ENCODE measurements around the gene SVIL. TPM values are rescaled to one million over a fixed set of nuclear protein-coding genes. Genes with fewer than 3 reads are reported as not detected.
"Not testable (repeated sequence)": the region's sequence is repeated elsewhere in the genome, so short reads cannot be mapped to it uniquely, and the experiment has no call there.

The SVIL gene
- polyA plus RNA-seq, 3 donors from 2014 or later, result 0.16 to 16.3 (median 2.6) TPM

DNA sequence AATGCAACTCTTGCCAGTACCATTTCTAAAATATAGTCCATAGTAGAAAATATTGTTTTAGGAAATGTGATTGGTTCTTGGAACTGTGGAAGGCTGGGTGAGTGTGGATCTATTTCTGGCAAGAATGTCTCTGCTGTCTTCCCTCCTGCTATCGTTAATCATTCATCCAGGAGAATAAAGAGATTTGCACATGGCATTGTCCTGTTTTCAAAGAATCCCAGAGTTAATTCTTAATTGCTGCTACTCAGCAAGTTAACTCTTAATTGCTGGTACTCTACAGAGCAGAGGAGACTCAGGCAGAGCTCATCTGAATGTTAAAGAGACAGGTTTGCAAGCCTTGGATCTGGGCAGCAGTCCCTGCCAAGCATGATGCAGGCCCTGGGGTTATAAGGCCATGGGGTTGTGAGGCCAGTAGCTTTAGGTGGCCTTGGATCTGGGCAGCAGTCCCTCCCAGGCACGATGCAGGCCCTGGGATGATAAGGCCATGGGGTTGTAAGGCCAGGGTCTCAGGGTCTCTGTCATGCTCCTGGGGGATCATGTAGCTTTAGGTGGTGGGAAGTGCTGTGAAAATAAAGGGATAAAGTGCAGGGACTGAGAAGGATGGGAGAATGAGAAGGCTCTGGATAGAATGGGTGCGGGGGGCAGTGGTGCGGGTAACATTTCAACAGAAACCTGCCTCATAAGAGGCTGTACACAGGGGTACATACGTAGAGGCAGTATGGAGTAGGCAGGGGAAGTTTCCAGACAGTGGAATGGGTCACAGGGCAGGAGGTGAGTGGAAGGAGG is 162.3 kb downstream of the SVIL start:
- no peak for DNase-seq
- Mint-ChIP-seq H3K36me3 (peaks cover 3 to 35% (median 23%) of the 10 kb centered on the region in 3 donors), H3K27ac (peak overlapping the region in 1 of 6 donors; percentile 34), H3K27me3 (ENCODE audit: low read depth in 3 of 3) (peaks cover 0 to 2% (median 0%) of the 10 kb centered on the region in 3 donors), H3K4me3 (no peak overlapping the region), H3K9me3 (no peaks in the 10 kb centered on the region), H3K4me1 (no peaks in the 10 kb centered on the region)

DNA sequence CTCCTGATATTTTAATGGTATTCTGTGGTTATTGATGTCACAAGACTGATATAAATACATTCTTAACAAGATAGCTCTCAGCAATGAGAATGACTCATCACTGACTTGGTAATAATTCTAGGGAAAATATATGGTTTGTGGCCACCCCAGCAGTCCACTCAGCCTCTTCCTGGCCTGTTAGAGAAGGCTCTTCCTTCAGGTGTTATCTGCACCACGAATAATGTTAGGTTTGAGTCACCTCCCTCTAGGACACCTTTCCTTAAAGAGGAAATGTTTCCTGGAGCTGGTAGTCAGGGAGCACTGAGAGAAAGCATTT is 163.3 kb downstream of the SVIL start:
- H3K27me3 Mint-ChIP-seq (ENCODE audit: low read depth in 3 of 3), result no peaks in the 10 kb centered on the region
- H3K4me3 Mint-ChIP-seq, result no peak overlapping the region
- no peaks in the 10 kb centered on the region for H3K9me3 Mint-ChIP-seq
- H3K36me3 Mint-ChIP-seq, result peaks cover 8 to 42% (median 29%) of the 10 kb centered on the region in 3 donors
- no peaks in the 10 kb centered on the region for H3K4me1 Mint-ChIP-seq
- no peak for DNase-seq
- H3K27ac Mint-ChIP-seq, result peak overlapping the region in 2 of 6 donors; percentile 47 to 55

DNA sequence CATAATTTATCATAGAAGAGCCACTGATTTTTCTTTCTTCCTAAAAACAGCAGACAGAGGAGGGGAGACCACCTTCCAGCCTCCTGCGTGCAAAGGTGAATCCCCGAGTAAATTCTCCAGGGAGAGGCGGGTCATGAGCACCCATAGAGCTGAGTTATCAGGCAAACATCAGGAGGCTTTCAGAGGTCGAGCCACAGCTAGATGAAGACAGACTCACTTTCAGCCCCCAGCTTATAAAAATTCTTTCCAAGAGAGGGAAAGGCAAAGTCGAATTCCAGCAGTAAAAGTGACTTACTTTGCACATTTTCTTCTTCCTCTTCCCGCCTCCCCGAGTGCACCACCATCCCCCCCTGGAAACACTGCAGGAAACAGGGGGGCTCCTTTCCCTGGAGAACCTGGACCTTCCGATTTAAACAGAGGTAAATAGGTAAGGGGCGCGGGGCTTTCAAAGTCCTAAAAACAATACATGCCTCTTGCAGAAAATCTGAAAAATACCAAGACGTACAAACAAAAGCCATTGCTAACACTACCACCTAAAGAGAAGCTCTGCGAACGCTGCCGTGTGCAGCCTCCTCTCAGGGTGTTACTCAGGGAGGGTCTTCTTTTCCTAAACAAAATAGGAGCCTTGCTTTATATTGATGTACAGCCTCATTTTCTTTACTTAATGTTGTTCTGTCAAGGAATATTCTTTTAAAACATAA is 163.8 kb downstream of the SVIL start:
- Mint-ChIP-seq H3K27ac (no peak overlapping the region), H3K27me3 (ENCODE audit: low read depth in 3 of 3) (no peaks in the 10 kb centered on the region), H3K9me3 (no peaks in the 10 kb centered on the region), H3K4me1 (no peaks in the 10 kb centered on the region), H3K4me3 (no peak overlapping the region), H3K36me3 (peaks cover 8 to 42% (median 29%) of the 10 kb centered on the region in 3 donors)
- DNase-seq, result no peak

DNA sequence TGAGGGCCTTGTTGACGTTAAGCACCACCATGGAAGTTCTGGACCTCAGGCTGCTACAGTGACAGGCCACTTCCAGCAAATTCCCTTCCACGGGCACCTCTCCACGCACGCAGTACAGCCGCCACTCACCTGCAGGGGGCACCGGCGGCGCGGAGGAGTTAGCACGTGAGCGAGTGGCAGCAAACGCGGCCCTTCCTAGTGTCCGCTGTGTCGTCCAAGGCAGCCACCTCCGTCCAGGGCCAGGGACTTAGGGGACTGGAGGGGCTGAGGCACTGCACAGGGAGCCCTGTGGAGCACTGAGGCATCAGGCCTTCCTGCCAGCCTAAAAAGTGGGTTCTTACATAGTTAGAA is 164.4 kb downstream of the SVIL start:
- Mint-ChIP-seq H3K27ac (no peak overlapping the region), H3K4me3 (no peak overlapping the region), H3K9me3 (no peaks in the 10 kb centered on the region), H3K27me3 (ENCODE audit: low read depth in 3 of 3) (no peaks in the 10 kb centered on the region), H3K4me1 (no peaks in the 10 kb centered on the region), H3K36me3 (peaks cover 9 to 44% (median 29%) of the 10 kb centered on the region in 3 donors)
- DNase-seq, result peak in 1 of 3 donors; percentile 7

DNA sequence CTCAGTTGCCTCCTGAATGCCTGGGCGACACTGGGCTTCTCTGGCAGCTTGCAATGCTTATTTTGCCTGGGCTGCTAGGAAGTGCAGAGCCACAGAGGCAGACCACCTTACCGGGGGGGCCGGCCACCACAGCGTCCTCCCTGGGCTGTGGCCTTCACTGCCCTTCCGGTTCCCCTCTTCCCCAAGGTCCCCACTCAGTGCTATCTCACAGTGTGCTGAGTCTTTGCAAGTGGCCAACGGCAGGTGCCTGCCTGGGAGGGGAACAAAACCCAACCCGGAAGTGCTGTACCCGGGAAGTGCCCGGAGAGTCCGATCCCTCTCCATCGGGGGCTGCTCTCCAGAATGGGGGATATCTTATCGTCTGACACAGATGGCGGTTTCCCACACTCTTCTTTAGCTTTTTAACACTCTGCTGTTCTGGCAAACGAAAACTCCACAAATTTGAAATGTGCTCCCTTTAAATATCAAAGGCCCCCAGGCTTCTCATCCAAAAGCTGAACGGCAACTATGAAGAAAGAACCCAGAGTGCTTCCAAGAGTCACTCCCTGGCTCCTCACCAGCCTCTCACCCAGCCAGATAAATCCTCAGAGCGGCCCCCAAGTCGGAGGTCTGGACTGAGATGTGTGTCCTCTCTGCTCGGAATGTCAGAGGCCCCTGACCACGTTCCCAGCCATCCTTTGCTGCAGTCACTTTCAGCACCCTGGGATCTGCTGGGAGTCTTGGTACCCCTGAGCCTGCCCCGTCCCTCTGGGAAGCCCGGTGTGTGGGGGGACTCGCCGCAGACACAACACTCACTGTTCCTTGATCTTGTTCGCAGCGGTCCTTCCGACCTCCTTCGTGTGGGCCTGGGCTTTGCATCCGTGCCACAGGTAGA is 165.1 kb downstream of the SVIL start:
- no peaks in the 10 kb centered on the region for H3K27me3 Mint-ChIP-seq (ENCODE audit: low read depth in 3 of 3)
- no peak for DNase-seq
- H3K4me3 Mint-ChIP-seq, result no peak overlapping the region
- peaks cover 12 to 49% (median 29%) of the 10 kb centered on the region in 3 donors for H3K36me3 Mint-ChIP-seq
- H3K27ac Mint-ChIP-seq, result peak overlapping the region in 1 of 6 donors; percentile 50
- H3K9me3 Mint-ChIP-seq, result no peaks in the 10 kb centered on the region
- no peaks in the 10 kb centered on the region for H3K4me1 Mint-ChIP-seq

DNA sequence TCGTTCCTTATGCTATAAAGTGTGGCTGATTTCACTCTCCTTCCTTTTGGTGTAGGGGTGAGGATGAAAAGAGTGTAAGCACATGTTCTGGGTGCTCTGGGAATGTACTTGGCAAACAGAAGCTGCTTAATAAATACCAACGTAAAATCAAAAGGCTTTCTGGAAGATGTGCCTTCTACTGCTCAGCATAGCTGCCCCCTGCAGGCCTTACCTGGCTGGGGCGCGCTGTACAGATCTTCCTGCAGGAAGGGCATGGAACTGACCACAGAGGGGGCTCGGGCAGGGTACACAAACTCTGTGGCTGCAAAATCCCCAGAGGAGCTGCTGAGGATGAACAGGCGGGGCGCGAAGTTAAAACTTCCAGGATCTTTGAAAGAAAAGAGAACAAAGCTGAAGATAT is 169.4 kb downstream of the SVIL start:
- no peak overlapping the region for H3K27ac Mint-ChIP-seq
- peaks cover 0 to 3% (median 0%) of the 10 kb centered on the region in 3 donors for H3K27me3 Mint-ChIP-seq (ENCODE audit: low read depth in 3 of 3)
- peaks cover 34 to 52% (median 38%) of the 10 kb centered on the region in 3 donors for H3K36me3 Mint-ChIP-seq
- H3K4me1 Mint-ChIP-seq, result no peaks in the 10 kb centered on the region
- no peak overlapping the region for H3K4me3 Mint-ChIP-seq
- peaks cover 0 to 9% (median 3%) of the 10 kb centered on the region in 6 donors for H3K9me3 Mint-ChIP-seq
- DNase-seq, result no peak

DNA sequence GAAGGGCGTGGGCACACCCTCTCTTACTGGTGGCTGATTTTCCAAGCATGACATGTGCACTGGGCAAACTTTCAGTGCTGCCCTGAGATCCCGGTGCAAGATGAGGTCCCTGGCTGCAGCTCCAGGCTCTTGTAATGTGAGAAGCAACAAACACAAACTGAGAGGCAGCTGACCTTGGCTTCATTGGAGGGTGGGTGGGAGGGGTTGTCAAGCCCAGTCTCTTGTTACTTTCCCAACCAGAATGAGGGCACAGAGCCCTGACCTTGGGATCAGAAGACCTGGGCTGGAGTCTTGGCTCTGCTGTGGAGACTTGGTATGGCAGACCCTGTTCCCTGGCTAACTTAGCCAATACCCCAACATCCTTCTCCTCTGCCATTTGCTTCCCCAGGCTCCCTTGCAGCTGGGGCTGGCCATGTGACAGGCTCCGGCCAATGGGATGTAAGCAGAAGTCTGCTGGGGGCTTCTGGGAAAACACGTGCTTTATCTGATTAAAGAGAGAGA is 170.1 kb downstream of the SVIL start:
- H3K4me3 Mint-ChIP-seq; H3K27ac Mint-ChIP-seq; H3K27me3 Mint-ChIP-seq (ENCODE audit: low read depth in 3 of 3); DNase-seq; H3K4me1 Mint-ChIP-seq: not testable (repeated sequence)
- Mint-ChIP-seq H3K36me3 (peaks cover 41 to 59% (median 43%) of the 10 kb centered on the region in 3 donors), H3K9me3 (peaks cover 0 to 13% (median 7%) of the 10 kb centered on the region in 6 donors)

DNA sequence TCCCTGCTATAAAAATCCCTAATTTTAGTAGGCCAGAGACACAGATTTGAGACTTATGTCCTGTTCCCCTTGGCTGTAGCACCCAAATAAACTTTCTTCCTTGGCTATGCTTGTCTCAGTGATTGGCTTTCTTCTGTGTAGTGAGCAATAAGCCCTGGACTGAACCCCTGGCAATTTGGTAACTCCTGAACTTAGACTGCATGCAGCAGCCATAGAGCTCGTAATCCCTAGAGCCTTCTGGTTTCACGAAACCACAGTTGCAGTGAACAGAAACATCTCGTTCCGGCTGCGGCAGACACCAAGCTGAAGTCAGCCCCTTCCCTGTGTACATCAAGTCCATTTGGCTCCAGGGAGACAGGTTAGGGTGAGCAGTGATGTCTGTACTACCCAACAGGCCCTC is 173.7 kb downstream of the SVIL start:
- Mint-ChIP-seq H3K36me3 (peaks cover 37 to 59% (median 43%) of the 10 kb centered on the region in 3 donors), H3K4me1 (no peaks in the 10 kb centered on the region), H3K9me3 (peaks cover 0 to 15% (median 8%) of the 10 kb centered on the region in 6 donors), H3K27ac (peak overlapping the region in 1 of 6 donors; percentile 14), H3K4me3 (no peak overlapping the region), H3K27me3 (ENCODE audit: low read depth in 3 of 3) (peaks cover 0 to 5% (median 0%) of the 10 kb centered on the region in 3 donors)
- DNase-seq, result no peak

DNA sequence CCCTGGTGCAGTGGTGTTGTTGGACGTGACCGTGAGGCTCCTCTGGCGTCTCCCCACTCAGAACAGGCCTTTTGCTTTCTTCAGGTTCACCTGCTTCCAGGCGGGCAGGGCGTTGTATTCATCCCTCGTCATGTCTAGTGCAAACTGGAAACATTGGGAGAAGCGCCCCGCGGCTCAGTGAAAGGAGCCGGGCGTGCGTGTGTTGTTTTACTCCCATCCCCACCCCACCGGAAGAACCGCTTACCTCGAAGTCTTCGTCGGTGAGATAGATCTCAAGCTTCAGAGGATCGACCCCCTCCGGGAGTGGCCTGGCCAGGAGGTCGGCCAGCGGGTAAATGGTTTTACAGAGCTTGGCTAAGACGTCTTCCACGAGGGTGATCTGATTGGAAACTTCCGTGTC is 176.6 kb downstream of the SVIL start:
- not testable (repeated sequence) for H3K27me3 Mint-ChIP-seq (ENCODE audit: low read depth in 3 of 3); DNase-seq; H3K4me1 Mint-ChIP-seq; H3K4me3 Mint-ChIP-seq; H3K27ac Mint-ChIP-seq
- H3K9me3 Mint-ChIP-seq, result peaks cover 0 to 15% (median 8%) of the 10 kb centered on the region in 6 donors
- peaks cover 37 to 55% (median 41%) of the 10 kb centered on the region in 3 donors for H3K36me3 Mint-ChIP-seq

DNA sequence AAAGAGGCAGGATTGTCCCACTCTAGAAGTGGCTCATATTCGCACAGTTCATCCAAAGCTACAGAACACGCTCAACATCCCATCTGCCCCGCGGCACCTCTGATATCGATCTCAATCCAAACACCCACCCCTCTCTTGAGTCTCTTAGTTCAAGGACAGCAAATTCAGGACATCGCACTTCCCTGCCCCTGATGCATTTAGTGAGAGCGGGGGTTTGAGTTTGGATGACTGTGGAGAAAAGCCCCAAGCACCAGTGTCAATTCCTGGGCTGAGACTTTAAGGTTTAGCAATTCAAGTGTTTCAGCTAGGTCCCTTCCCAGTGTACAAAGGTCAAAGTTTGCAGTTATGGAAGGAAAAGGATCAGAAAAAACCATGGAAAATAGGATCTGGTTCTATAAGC is 179.7 kb downstream of the SVIL start:
- H3K4me3 Mint-ChIP-seq, result no peak overlapping the region
- H3K36me3 Mint-ChIP-seq, result peaks cover 16 to 28% (median 19%) of the 10 kb centered on the region in 3 donors
- peaks cover 0 to 6% (median 2%) of the 10 kb centered on the region in 6 donors for H3K9me3 Mint-ChIP-seq
- no peaks in the 10 kb centered on the region for H3K4me1 Mint-ChIP-seq
- no peak overlapping the region for H3K27ac Mint-ChIP-seq
- peaks cover 0 to 4% (median 0%) of the 10 kb centered on the region in 3 donors for H3K27me3 Mint-ChIP-seq (ENCODE audit: low read depth in 3 of 3)
- no peak for DNase-seq

DNA sequence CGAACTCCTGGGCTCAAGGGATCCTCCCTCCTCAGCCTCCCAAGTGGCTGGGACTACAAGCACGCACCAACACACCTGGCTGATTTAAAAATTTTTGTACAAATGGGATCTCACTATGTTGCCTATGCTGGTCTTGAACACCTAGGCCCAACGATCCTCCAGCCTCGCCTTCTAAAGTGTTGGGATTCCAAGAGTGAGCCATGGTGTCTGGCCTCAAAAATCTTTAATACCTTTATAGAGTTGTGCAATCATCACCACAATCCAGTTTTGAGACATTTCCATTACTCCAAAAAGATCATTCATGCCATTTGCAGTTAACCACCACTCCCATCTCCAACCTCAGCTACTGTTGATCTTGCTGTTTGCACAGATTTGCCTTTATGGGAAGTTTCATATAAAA is 180.5 kb downstream of the SVIL start:
- Mint-ChIP-seq H3K27ac (no peak overlapping the region), H3K9me3 (no peaks in the 10 kb centered on the region)

DNA sequence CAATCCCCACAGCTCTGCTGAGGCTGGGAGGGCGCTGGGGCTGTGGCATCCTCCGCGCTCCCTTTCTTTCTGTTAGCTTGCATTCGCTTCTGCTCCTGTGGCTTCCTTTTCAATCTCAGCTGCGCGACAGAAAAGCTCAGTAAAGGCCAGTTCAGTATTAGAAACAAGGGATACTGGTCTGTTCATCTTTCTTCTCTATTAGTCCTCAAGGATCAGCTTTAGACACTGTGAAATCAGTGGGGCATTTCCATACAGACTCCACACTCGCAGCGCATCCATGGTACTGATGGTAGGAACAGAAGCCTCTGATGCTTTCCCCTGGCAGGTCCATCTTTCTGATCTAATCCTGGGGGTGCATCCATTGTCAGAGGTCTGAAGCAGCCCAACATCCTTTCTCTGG is 182.2 kb downstream of the SVIL start:
- H3K9me3 Mint-ChIP-seq, result no peaks in the 10 kb centered on the region
- no peak overlapping the region for H3K4me3 Mint-ChIP-seq
- no peak overlapping the region for H3K27ac Mint-ChIP-seq
- peaks cover 8 to 10% (median 9%) of the 10 kb centered on the region in 3 donors for H3K36me3 Mint-ChIP-seq
- H3K27me3 Mint-ChIP-seq (ENCODE audit: low read depth in 3 of 3), result peaks cover 0 to 4% (median 2%) of the 10 kb centered on the region in 3 donors
- no peak for DNase-seq
- H3K4me1 Mint-ChIP-seq, result peaks cover 8 to 12% of the 10 kb centered on the region in 2 donors

More for the DNA sequence above, 180.5 kb downstream of the SVIL start:
- Mint-ChIP-seq H3K4me1 (peaks cover 0 to 2% of the 10 kb centered on the region in 2 donors), H3K27me3 (ENCODE audit: low read depth in 3 of 3) (peaks cover 0 to 4% (median 0%) of the 10 kb centered on the region in 3 donors), H3K4me3 (no peak overlapping the region), H3K36me3 (peaks cover 9 to 21% (median 13%) of the 10 kb centered on the region in 3 donors)
- no peak for DNase-seq

DNA sequence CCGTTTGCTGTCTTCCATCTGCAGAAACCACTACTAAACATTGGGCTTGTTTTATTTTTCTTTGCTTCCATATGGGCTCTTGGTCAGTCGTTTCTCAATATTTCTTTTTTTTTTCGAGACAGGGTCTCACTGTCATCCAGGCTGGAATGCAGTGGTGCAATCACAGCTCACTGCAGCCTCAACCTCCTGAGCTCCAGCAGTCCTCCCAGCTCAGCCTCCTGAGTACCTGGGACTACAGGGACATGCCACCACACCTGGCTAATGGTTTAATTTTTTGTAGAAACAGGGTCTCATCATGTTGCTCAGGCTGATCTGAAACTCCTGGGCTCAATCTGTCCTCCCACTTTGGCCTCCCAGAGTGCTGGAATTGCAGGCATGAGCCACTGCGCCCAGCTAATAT is 182.8 kb downstream of the SVIL start:
- Mint-ChIP-seq H3K27ac (no peak overlapping the region), H3K27me3 (ENCODE audit: low read depth in 3 of 3) (peaks cover 0 to 4% (median 2%) of the 10 kb centered on the region in 3 donors), H3K9me3 (no peaks in the 10 kb centered on the region), H3K36me3 (peaks cover 6 to 8% (median 6%) of the 10 kb centered on the region in 3 donors), H3K4me1 (peaks cover 8 to 12% of the 10 kb centered on the region in 2 donors), H3K4me3 (no peak overlapping the region)
- no peak for DNase-seq

Measured in immature natural killer cell (primary cell).